Measurements from ENCODE around the gene VSIR.

DNA sequence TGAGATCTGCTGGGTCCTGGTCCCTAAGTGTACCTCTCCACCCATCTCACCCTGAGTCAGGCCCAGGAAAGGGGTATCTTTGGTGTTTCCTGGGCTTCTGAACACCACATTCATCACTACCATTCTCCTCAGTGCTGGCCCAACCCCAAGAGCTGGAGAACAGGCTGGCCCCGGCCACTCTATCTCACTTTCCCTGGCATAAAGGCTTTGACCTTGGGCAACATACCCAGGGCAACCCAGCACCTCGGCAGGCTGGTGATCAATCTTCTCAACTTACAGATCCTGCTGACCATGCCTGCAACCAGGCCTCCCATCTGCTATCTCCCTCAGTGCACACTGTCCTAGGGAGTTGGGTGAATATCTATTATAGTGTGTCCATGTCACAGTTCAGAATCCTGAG is 2.1 kb downstream of the VSIR start:
- TF ChIP-seq CTCF (IDR thresholded peaks at IDR 0.05) (no peak), POLR2A (IDR thresholded peaks at IDR 0.05) (no peak)
